HG02981 (cell line): ENCODE data around the gene HUS1.
A peak's percentile ranks its signal among the peaks of the same experiment; 100 is the strongest.
"Not testable (repeated sequence)": the region's sequence is repeated elsewhere in the genome, so short reads cannot be mapped to it uniquely, and the experiment has no call there.

Experiments used
- ATAC-seq: cut with Tn5 transposase; IDR thresholded peaks from one replicate; pipeline ENCODE4 v1.9.1; 2021; ENCODE audit warnings: mild to moderate bottlenecking, moderate library complexity; ENCODE audit not compliant: unreplicated experiment

The HUS1 gene

GRCh38 chr7:47979145-47979831, at the start of gene HUS1:
TSS of gene HUS1 (minus strand) at chr7:47979615. CDS start at chr7:47979519, 96 bp downstream.
- ATAC-seq: peak; percentile 98

- no peak for ATAC-seq
Observed at GRCh38 chr7:48028938-48029337, 49.5 kb upstream of the HUS1 start, which contains the start of gene SUN3. TSS of gene SUN3 (minus strand) at chr7:48029107. CDS start at chr7:48028938, 169 bp downstream.

- no peak for ATAC-seq
Observed at GRCh38 chr7:48025624-48026023, 46.2 kb upstream of the HUS1 start.

- ATAC-seq: no peak
Observed at GRCh38 chr7:48017674-48018073, 38.3 kb upstream of the HUS1 start.

GRCh38 chr7:48016641-48017040, 37.2 kb upstream of the HUS1 start:
- no peak for ATAC-seq

- no peak for ATAC-seq
Observed at GRCh38 chr7:48011951-48012350, 32.5 kb upstream of the HUS1 start.

GRCh38 chr7:48011323-48011722, 31.9 kb upstream of the HUS1 start:
- no peak for ATAC-seq

GRCh38 chr7:48009954-48010353, 30.5 kb upstream of the HUS1 start:
- ATAC-seq: no peak

- ATAC-seq: no peak
Observed at GRCh38 chr7:48009257-48009656, 29.8 kb upstream of the HUS1 start.

GRCh38 chr7:48006866-48007265, 27.5 kb upstream of the HUS1 start:
- no peak for ATAC-seq

GRCh38 chr7:48004638-48005037, 25.2 kb upstream of the HUS1 start:
- ATAC-seq: no peak

GRCh38 chr7:48004032-48004431, 24.6 kb upstream of the HUS1 start:
- ATAC-seq: no peak

- not testable (repeated sequence) for ATAC-seq
Observed at GRCh38 chr7:48000164-48000563, 20.7 kb upstream of the HUS1 start.

GRCh38 chr7:47999413-47999812, 20.0 kb upstream of the HUS1 start:
- ATAC-seq: no peak

GRCh38 chr7:47992446-47992845, 13.0 kb upstream of the HUS1 start:
- no peak for ATAC-seq

- peak; percentile 99 for ATAC-seq
Observed at GRCh38 chr7:47991741-47992311, 12.4 kb upstream of the HUS1 start.

GRCh38 chr7:47991270-47991669, 11.9 kb upstream of the HUS1 start:
- no peak for ATAC-seq

GRCh38 chr7:47990592-47990991, 11.2 kb upstream of the HUS1 start:
- ATAC-seq: no peak

GRCh38 chr7:47989607-47990400, 10.4 kb upstream of the HUS1 start:
- ATAC-seq: not testable (repeated sequence)

- ATAC-seq: peak; percentile 25
Observed at GRCh38 chr7:47988496-47989386, 9.3 kb upstream of the HUS1 start.

GRCh38 chr7:47982610-47983009, 3.2 kb upstream of the HUS1 start:
- no peak for ATAC-seq
